NCI-H1092 (cell line): ENCODE measurements around the gene ANXA10.
A peak's percentile ranks its signal among the peaks of the same experiment; 100 is the strongest.
"Not testable (repeated sequence)": the region's sequence is repeated elsewhere in the genome, so short reads cannot be mapped to it uniquely, and the experiment has no call there.

Experiments used
- DNase-seq: peaks from one replicate; lab custom pipeline; 2025; lab: John Stamatoyannopoulos, UW

ANXA10 gene

GRCh38 chr4:168162604-168163003 lies 70.3 kb downstream of the ANXA10 start:
- no peak for DNase-seq

- DNase-seq = no peak
These were observed 70.8 kb downstream of the ANXA10 start for GRCh38 chr4:168163106-168163505.

GRCh38 chr4:168164045-168164444 lies 71.7 kb downstream of the ANXA10 start:
- DNase-seq = no peak

- DNase-seq = no peak
These were observed 72.7 kb downstream of the ANXA10 start for GRCh38 chr4:168164915-168165548.

- DNase-seq = no peak
These were observed 75.5 kb downstream of the ANXA10 start for GRCh38 chr4:168167714-168168284.

GRCh38 chr4:168174308-168174707 lies 82.0 kb downstream of the ANXA10 start:
- DNase-seq = no peak

GRCh38 chr4:168177546-168178149 lies 85.3 kb downstream of the ANXA10 start:
- no peak for DNase-seq

- DNase-seq = peak; percentile 31
These were observed 91.6 kb downstream of the ANXA10 start for GRCh38 chr4:168183717-168184571.

- DNase-seq = no peak
These were observed 96.4 kb downstream of the ANXA10 start for GRCh38 chr4:168188754-168189153.

GRCh38 chr4:168197926-168198325 lies 105.6 kb downstream of the ANXA10 start:
- no peak for DNase-seq

- no peak for DNase-seq
These were observed 107.1 kb downstream of the ANXA10 start for GRCh38 chr4:168199260-168199957.

GRCh38 chr4:168200685-168201084 lies 108.3 kb downstream of the ANXA10 start:
- no peak for DNase-seq

- DNase-seq = no peak
These were observed 111.0 kb downstream of the ANXA10 start for GRCh38 chr4:168203233-168203911.

GRCh38 chr4:168208957-168209614 lies 116.7 kb downstream of the ANXA10 start:
- DNase-seq = no peak

- no peak for DNase-seq
These were observed 120.3 kb downstream of the ANXA10 start for GRCh38 chr4:168212656-168213055.

GRCh38 chr4:168213511-168213910 lies 121.2 kb downstream of the ANXA10 start:
- DNase-seq = not testable (repeated sequence)

- no peak for DNase-seq
These were observed 126.3 kb downstream of the ANXA10 start for GRCh38 chr4:168218645-168219044.

GRCh38 chr4:168220893-168221292 lies 128.6 kb downstream of the ANXA10 start:
- no peak for DNase-seq

GRCh38 chr4:168221301-168221700 lies 129.0 kb downstream of the ANXA10 start:
- peak; percentile 26 for DNase-seq
